H7 (cell line): ENCODE data around the gene ZNF587B. TPM values are rescaled to one million over a fixed set of nuclear protein-coding genes. Genes with fewer than 3 reads are reported as not detected.
A peak's percentile ranks its signal among the peaks of the same experiment; 100 is the strongest.
"Not testable (repeated sequence)": the region's sequence is repeated elsewhere in the genome, so short reads cannot be mapped to it uniquely, and the experiment has no call there.

ENCODE experiments used
- DNase-seq: peaks from one replicate; pipeline ENCODE4 v3.0.0; 2012
- H3K27me3 ChIP-seq: 2 replicates; pipeline ENCODE4 v1.6.0; 2011; ENCODE audit warnings: mild to moderate bottlenecking, low read length; ENCODE audit not compliant: control insufficient read depth, insufficient read depth
- H3K36me3 ChIP-seq: replicated peaks from 2 replicates; pipeline ENCODE4 v1.5.1; 2011; ENCODE audit warnings: low read length; ENCODE audit not compliant: control insufficient read depth, insufficient read depth
- H3K4me3 ChIP-seq: 2 replicates; pipeline ENCODE4 v1.5.1; 2011; ENCODE audit warnings: low read depth, mild to moderate bottlenecking, control low read depth, low read length, moderate library complexity; ENCODE audit not compliant: insufficient read depth
- total RNA-seq: library from RNA; depleted of rRNA; stranded (reverse); fragments of >200 nt; shearing (Covaris generic); gene quantifications from 2 replicates; pipeline ENCODE4 v1.2.3, GENCODE V29; 2014

The ZNF587B gene
- total RNA-seq, 1 experiment from 2014 or later, result 24.4 TPM

- not testable (repeated sequence) for H3K4me3 ChIP-seq, H3K27me3 ChIP-seq, DNase-seq
- H3K36me3 ChIP-seq, result peaks cover 10% of the 10 kb centered on the region
Measured at GRCh38 chr19:57812975-57813820, 16.9 kb upstream of the ZNF587B start.

GRCh38 chr19:57813919-57814504, 16.1 kb upstream of the ZNF587B start:
- Histone ChIP-seq H3K36me3 (peaks cover 7% of the 10 kb centered on the region), H3K27me3 (no peaks in the 10 kb centered on the region), H3K4me3 (peak overlapping the region; percentile 82)
- DNase-seq, result no peak

GRCh38 chr19:57814505-57815246, 15.4 kb upstream of the ZNF587B start, which contains the start of gene ZNF552:
ZNF552 (minus strand) TSS chr19:57814913; CDS start chr19:57814743, 170 bp downstream.
- peak within 1 kb of the TSS; percentile 82 for H3K4me3 ChIP-seq
- peak; percentile 91 for DNase-seq
- H3K36me3 ChIP-seq, result peaks cover 6% of the 10 kb centered on the region
- no peaks in the 10 kb centered on the region for H3K27me3 ChIP-seq

DNA sequence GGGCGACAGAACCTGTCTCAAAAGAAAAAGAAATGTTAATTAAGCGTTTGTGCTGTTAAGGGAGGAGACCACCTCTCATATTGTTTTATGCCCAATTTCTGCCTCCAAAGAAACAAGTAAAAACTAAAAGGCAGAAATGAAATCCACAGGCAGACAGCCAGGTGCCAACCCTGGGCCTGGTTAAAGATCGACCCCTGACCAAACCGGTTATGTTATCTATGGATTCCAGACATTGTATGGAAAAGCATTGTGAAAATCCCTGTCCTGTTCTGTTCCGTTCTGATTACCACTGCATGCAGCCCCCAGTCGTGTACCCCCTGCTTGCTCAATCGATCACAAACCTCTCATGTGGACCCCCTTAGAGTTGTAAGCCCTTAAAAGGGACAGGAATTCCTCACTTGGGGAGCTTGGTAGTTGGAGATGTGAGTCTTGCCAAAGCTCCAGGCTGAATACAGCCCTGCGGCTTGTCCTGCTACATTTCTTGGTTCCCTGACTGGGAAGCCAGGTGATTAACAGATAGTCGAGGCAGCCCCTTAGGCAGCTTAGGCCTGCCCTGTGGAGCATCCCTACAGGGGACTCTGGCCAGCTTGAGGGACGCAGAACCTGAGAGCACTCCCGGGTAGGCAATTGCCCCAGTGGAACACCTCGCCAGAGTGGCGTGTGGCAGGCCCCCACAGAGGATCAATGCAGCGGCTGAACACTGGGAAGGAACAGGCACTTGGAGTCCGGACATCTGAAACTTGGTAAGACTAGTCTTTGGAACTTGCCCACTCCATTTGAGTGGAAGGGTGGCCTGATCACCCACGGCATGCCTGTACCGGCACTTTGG, 14.6 kb upstream of the ZNF587B start:
- Histone ChIP-seq H3K4me3 (no peak overlapping the region), H3K27me3 (no peaks in the 10 kb centered on the region), H3K36me3 (peaks cover 4% of the 10 kb centered on the region)
- no peak for DNase-seq

GRCh38 chr19:57816652-57817051, 13.4 kb upstream of the ZNF587B start:
- Histone ChIP-seq H3K36me3 (peaks cover 4% of the 10 kb centered on the region), H3K4me3 (no peak overlapping the region), H3K27me3 (no peaks in the 10 kb centered on the region)
- DNase-seq, result no peak

GRCh38 chr19:57817976-57818375, 12.1 kb upstream of the ZNF587B start:
- DNase-seq, result no peak

GRCh38 chr19:57818378-57818777, 11.7 kb upstream of the ZNF587B start:
- no peak overlapping the region for H3K4me3 ChIP-seq
- DNase-seq, result no peak

More at GRCh38 chr19:57817976-57818375, 12.1 kb upstream of the ZNF587B start:
- no peak overlapping the region for H3K4me3 ChIP-seq
- no peaks in the 10 kb centered on the region for H3K27me3 ChIP-seq
- H3K36me3 ChIP-seq, result peaks cover 2% of the 10 kb centered on the region

DNA sequence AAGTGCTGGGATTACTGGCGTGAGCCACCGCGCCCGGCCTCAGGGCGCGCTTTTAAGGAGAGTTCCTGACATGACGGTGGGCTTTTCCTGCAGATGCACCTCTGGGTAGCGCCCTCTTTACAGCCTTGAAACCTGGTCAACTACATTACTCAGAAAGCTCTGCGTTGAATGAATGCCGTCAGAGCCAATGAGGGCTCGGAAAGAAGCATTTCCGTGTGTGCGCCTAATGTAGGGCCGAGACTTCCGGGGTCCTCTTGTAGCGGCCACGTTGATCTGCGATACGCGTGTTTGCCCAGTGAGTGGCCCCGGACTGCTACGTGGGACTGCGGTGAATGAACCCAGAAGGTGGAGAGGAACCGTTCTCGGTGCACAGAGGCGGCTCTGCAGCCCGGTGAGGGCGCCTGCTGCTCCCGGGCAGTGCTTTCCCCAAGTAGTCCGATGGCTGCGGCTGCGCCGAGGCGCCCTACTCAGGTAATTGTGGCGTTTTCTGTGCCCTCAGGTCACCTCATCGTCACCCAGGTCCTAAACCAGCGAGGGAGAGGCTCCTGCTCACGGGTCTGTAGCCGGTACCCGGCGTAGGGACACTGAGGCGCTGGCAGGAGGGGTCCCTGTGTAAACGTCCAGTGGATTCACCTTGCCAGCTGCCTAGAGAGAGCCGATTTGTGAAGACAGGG, 10.5 kb upstream of the ZNF587B start:
- peak overlapping the region; percentile 83 for H3K4me3 ChIP-seq
- H3K36me3 ChIP-seq, result no peaks in the 10 kb centered on the region; the same call in 1 of the 2 replicates
- peak; percentile 94 for DNase-seq
- no peaks in the 10 kb centered on the region for H3K27me3 ChIP-seq

More at GRCh38 chr19:57818378-57818777, 11.7 kb upstream of the ZNF587B start:
- no peaks in the 10 kb centered on the region for H3K27me3 ChIP-seq
- no peaks in the 10 kb centered on the region; the same call in 1 of the 2 replicates for H3K36me3 ChIP-seq

DNA sequence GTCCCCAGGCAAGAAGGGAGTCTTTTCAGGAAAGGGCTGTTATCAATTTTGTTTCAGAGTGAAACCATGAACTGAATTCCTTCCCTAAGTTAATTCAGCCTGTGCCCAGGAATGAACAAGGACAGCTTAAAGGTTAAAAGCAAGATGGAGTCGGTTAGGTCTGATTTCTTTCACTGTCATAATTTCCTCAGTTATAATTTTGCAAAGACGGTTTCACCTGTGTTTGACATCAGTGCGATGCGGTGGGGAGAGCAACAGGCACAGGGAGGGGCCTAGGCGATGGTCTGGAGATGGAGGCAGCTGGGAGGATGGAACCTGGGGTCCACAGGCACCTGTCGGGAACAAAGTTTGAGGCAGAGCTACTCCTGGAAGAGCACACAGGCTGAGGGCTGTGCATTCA, 9.5 kb upstream of the ZNF587B start:
- Histone ChIP-seq H3K4me3 (peak overlapping the region; percentile 83), H3K36me3 (no peaks in the 10 kb centered on the region; the same call in 1 of the 2 replicates), H3K27me3 (no peaks in the 10 kb centered on the region)
- DNase-seq, result no peak

DNA sequence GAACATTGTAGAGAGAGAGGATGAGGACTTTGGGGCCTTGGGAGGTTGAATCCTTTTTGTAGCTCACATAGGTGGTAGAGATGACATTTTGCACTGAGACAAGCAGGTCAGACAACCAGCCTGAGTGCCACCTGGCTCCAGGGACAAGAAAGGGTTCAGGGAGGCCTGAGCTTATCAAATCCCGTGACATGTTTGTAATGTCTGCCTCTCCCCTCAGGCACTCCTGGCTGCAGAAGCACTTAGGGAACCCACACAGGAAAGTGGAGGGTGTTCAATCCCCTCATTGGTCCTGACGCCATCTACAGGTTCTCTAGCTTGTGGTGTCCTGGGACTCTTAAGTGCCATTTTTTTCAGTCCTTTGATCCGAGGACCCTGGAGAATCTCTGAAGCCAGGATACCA, 9.0 kb upstream of the ZNF587B start:
- not testable (repeated sequence) for H3K36me3 ChIP-seq, H3K4me3 ChIP-seq, DNase-seq, H3K27me3 ChIP-seq

DNA sequence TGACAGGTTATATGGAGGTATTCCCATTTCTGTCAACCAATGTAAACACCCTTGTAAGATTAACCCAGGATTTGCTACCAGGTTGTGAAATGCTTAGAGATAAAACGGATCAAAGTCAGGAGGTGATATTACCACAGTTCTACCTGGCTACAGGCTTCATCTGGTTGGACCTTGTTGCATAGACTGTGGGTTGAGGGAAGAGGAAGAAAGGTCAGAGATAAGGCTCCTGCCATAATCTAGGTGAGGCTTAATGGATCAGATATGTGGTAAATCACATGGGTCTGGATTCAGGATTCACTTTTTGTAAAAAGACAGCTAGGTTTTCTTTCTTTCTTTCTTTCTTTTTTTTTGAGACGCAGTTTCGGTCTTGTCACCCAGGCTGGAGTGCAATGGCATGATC, 8.6 kb upstream of the ZNF587B start:
- not testable (repeated sequence) for DNase-seq, H3K27me3 ChIP-seq, H3K4me3 ChIP-seq, H3K36me3 ChIP-seq

DNA sequence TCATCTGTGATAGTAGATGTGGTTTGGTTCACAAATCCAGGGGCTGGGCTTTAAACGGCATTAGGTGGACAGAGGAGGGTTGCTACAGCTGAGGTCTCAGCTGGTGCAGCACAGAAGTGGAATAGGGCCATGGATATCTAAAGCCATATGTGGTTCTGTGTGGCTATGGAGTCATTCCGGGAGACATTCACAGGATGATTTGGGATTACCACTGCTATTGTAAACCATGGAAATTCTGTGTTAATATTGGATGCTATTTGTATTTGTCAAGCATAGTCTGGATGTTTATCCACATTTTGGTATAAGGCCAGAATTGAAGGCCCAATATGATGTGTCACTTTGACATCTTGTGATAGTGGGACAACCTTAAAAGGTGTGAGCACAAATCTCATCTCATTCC, 6.9 kb upstream of the ZNF587B start:
- DNase-seq, H3K36me3 ChIP-seq, H3K4me3 ChIP-seq, H3K27me3 ChIP-seq: not testable (repeated sequence)

- H3K36me3 ChIP-seq, H3K4me3 ChIP-seq, H3K27me3 ChIP-seq, DNase-seq: not testable (repeated sequence)
Measured at GRCh38 chr19:57823608-57824007, 6.5 kb upstream of the ZNF587B start.
